NT2/D1 (cell line): Measurements from ENCODE around the gene GALNT7.

Source experiments
- SUZ12 ChIP-seq: IDR thresholded peaks from 2 replicates; pipeline ENCODE4 v1.6.1; 2011; ENCODE audit not compliant: insufficient read length, insufficient read depth; ENCODE audit errors: extremely low read depth
- YY1 ChIP-seq: IDR thresholded peaks from 2 replicates; pipeline ENCODE4 v1.6.1; 2011; ENCODE audit not compliant: insufficient read length, insufficient read depth

DNA sequence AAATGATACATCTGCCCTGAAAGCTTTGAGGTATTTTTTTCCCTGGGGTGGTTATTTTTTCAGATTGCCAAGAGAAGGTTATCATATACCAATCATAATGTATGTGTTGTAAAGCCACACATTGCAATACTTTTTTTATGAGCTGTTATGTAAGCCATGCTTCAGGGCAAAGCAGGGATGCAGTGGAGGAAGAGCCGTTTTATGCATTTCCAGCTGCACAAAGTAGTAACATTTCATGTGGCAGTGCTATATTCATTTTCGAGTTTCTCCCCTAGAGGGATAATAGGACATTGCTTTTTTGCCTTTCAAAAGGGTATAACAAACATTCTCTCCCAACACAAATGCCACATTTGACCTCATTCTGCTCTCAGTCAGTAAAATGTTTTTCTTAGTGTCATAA, 68.5 kb downstream of the GALNT7 start:
- TF ChIP-seq YY1, result no peak
- TF ChIP-seq SUZ12, result no peak
